C1 segment of cervical spinal cord (tissue), 14 donors: ENCODE results near the gene ERP44.
"Not testable (repeated sequence)": the region's sequence is repeated elsewhere in the genome, so short reads cannot be mapped to it uniquely, and the experiment has no call there.

Experiments
- DNase-seq, 14 donors: peaks; one replicate each; lab custom pipeline; 2025; lab: John Stamatoyannopoulos, UW

Gene ERP44

GRCh38 chr9:100098887-100099721 is at the start of gene ERP44, which contains the start of gene INVS:
ERP44 (minus strand) TSS chr9:100099000; CDS start chr9:100098840, 160 bp downstream.
INVS (plus strand) TSS chr9:100099243; CDS start chr9:100104522, 5,279 bp downstream.
- DNase-seq = peak; percentile 87 to 100 (median 98)

- not testable (repeated sequence) for DNase-seq
Observed at GRCh38 chr9:100145976-100146375, 47.2 kb upstream of the ERP44 start.

GRCh38 chr9:100145167-100145934 is 46.6 kb upstream of the ERP44 start:
- not testable (repeated sequence) for DNase-seq

- not testable (repeated sequence) for DNase-seq
Observed at GRCh38 chr9:100141862-100142261, 43.1 kb upstream of the ERP44 start.

- not testable (repeated sequence) for DNase-seq
Observed at GRCh38 chr9:100140303-100140702, 41.5 kb upstream of the ERP44 start.

GRCh38 chr9:100136799-100137198 is 38.0 kb upstream of the ERP44 start:
- not testable (repeated sequence) for DNase-seq

GRCh38 chr9:100134731-100135130 is 35.9 kb upstream of the ERP44 start:
- no peak for DNase-seq

- DNase-seq = no peak
Observed at GRCh38 chr9:100131875-100132430, 33.2 kb upstream of the ERP44 start.

- no peak for DNase-seq
Observed at GRCh38 chr9:100131216-100131615, 32.4 kb upstream of the ERP44 start.

GRCh38 chr9:100129772-100130171 is 31.0 kb upstream of the ERP44 start:
- DNase-seq = no peak

GRCh38 chr9:100126423-100126822 is 27.6 kb upstream of the ERP44 start:
- no peak for DNase-seq

GRCh38 chr9:100125910-100126309 is 27.1 kb upstream of the ERP44 start:
- no peak for DNase-seq

- DNase-seq = no peak
Observed at GRCh38 chr9:100125236-100125635, 26.4 kb upstream of the ERP44 start.

- no peak for DNase-seq
Observed at GRCh38 chr9:100120286-100120685, 21.5 kb upstream of the ERP44 start.

- DNase-seq = no peak
Observed at GRCh38 chr9:100117316-100117715, 18.5 kb upstream of the ERP44 start.

GRCh38 chr9:100112677-100113336 is 14.0 kb upstream of the ERP44 start:
- no peak for DNase-seq

- DNase-seq = peak in 12 of 14 donors; percentile 15 to 77 (median 56)
Observed at GRCh38 chr9:100111235-100111634, 12.4 kb upstream of the ERP44 start.

GRCh38 chr9:100108559-100108958 is 9.8 kb upstream of the ERP44 start:
- DNase-seq = no peak

- no peak for DNase-seq
Observed at GRCh38 chr9:100106616-100107015, 7.8 kb upstream of the ERP44 start.

GRCh38 chr9:100105861-100106260 is 7.1 kb upstream of the ERP44 start:
- DNase-seq = no peak

- DNase-seq = no peak
Observed at GRCh38 chr9:100104314-100104713, 5.5 kb upstream of the ERP44 start.

GRCh38 chr9:100101608-100102007 is 2.8 kb upstream of the ERP44 start:
- no peak for DNase-seq
